Mesothelial cell of epicardium (in vitro differentiated cells): ENCODE data around the gene ADGRL2. TPM values are rescaled to one million over a fixed set of nuclear protein-coding genes. Genes with fewer than 3 reads are reported as not detected.

Experiments used
- DNase-seq, 2 experiments: peaks; one replicate each; pipeline ENCODE4 v3.0.0; 2021; ENCODE audit warnings: low spot score in 2 of 2; ENCODE audit not compliant: unreplicated experiment in 2 of 2
- H3K27ac Mint-ChIP-seq: 2 replicates; pipeline ENCODE4 v1.8.0; 2021; ENCODE audit warnings: mixed read lengths
- H3K27me3 Mint-ChIP-seq: 2 replicates; pipeline ENCODE4 v1.8.0; 2021; ENCODE audit warnings: low read depth, mixed read lengths
- H3K36me3 Mint-ChIP-seq: 2 replicates; pipeline ENCODE4 v1.8.0; 2021; ENCODE audit warnings: mixed read lengths
- H3K4me1 Mint-ChIP-seq: 2 replicates; pipeline ENCODE4 v1.8.0; 2021; ENCODE audit warnings: mixed read lengths
- H3K4me3 Mint-ChIP-seq: 2 replicates; pipeline ENCODE4 v1.8.0; 2021; ENCODE audit warnings: mild to moderate bottlenecking, moderate library complexity, mixed read lengths
- H3K9me3 Mint-ChIP-seq: 2 replicates; pipeline ENCODE4 v1.8.0; 2021; ENCODE audit warnings: mixed read lengths
- CTCF ChIP-seq: fragments of 200-600 bp; sonication (generic); IDR thresholded peaks from one replicate; pipeline ENCODE4 v1.5.0; 2021; ENCODE audit warnings: antibody characterized with exemption; ENCODE audit not compliant: unreplicated experiment
- total RNA-seq: library from RNA; stranded (reverse); gene quantifications from 3 replicates; pipeline ENCODE4 v1.2.1, GENCODE V29; 2021

ADGRL2 gene
- total RNA-seq, 1 donor from 2014 or later: 83.4 TPM

DNA sequence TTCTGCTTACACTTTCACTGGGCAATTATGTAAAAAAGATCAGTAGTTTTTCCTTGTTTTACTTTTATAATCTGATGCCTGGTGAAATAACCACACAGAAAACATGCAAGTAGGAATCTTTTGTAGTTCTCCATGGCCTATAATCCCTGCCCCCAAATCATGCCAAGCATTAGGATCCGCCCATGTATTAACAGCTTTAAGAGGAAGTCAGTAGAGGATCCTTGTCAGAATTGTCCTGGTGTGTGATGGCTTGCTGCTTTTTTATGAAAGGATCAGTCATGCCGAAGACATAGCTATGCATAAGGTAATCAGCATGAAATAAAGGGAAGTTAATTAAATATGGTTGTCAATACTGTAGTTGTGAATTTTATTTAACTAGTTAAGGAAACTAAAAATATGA, 20.0 kb downstream of the ADGRL2 start:
- peaks cover 10% of the 10 kb centered on the region for H3K4me1 Mint-ChIP-seq
- no peak for TF ChIP-seq CTCF
- H3K27ac Mint-ChIP-seq: no peak overlapping the region
- H3K27me3 Mint-ChIP-seq: no peaks in the 10 kb centered on the region
- no peak overlapping the region for H3K4me3 Mint-ChIP-seq
- no peak for DNase-seq
- no peaks in the 10 kb centered on the region for H3K36me3 Mint-ChIP-seq
- H3K9me3 Mint-ChIP-seq: no peaks in the 10 kb centered on the region

- Mint-ChIP-seq H3K27me3 (no peaks in the 10 kb centered on the region), H3K9me3 (no peaks in the 10 kb centered on the region), H3K4me1 (peaks cover 13% of the 10 kb centered on the region), H3K27ac (no peak overlapping the region), H3K4me3 (no peak overlapping the region), H3K36me3 (no peaks in the 10 kb centered on the region)
- no peak for DNase-seq
- TF ChIP-seq CTCF: no peak
These were observed 22.3 kb downstream of the ADGRL2 start for GRCh38 chr1:81823082-81823481.

DNA sequence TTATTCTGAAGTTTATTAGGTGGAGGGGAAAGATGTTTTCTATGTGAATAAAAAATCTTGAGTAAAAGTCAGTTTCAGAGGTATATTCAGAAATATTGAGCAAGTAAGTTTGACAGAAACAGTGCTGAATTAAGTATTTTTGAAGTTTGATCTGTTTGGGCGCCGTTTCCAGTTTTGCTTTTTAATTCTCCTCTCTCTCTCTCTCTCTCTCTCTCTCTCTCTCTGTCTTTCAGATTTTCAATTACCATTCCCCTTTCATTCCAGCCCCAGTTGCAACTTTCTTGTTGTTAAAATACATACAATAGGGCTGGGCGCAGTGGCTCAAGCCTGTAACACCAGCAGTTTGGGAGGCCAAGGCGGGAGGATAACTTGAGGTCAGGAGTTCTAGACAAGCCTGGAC, 24.0 kb downstream of the ADGRL2 start:
- H3K36me3 Mint-ChIP-seq: no peaks in the 10 kb centered on the region
- no peak overlapping the region for H3K4me3 Mint-ChIP-seq
- H3K27ac Mint-ChIP-seq: no peak overlapping the region
- H3K9me3 Mint-ChIP-seq: no peaks in the 10 kb centered on the region
- peaks cover 8% of the 10 kb centered on the region for H3K4me1 Mint-ChIP-seq
- TF ChIP-seq CTCF: no peak
- no peaks in the 10 kb centered on the region for H3K27me3 Mint-ChIP-seq
- no peak for DNase-seq

DNA sequence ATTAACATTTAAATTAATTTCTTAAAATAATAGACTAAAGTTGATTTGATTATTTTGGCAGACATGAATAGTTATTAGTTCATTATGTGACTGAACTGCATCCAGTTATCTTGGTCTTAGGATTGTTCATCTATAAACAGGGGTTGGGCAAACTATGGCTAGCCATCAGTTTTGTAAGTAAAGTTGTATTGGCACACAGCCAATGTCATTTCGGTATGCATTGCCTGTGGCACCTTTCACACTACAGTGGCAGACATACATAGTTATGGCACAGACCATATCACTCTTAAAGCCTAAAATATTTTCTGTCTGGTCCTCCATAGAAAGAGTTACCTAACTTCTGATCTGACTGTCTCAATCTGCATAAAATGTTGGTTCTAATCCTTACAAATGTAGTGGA, 27.2 kb downstream of the ADGRL2 start:
- no peak overlapping the region for H3K27ac Mint-ChIP-seq
- no peaks in the 10 kb centered on the region for H3K27me3 Mint-ChIP-seq
- TF ChIP-seq CTCF: no peak

GRCh38 chr1:81832573-81832972, 31.8 kb downstream of the ADGRL2 start:
- no peak for DNase-seq
- Mint-ChIP-seq H3K4me1 (peaks cover 45% of the 10 kb centered on the region), H3K27me3 (no peaks in the 10 kb centered on the region), H3K36me3 (no peaks in the 10 kb centered on the region), H3K4me3 (no peak overlapping the region), H3K9me3 (no peaks in the 10 kb centered on the region), H3K27ac (peak overlapping the region; percentile 34)
- no peak for TF ChIP-seq CTCF

More for the DNA sequence above, 27.2 kb downstream of the ADGRL2 start:
- Mint-ChIP-seq H3K4me1 (peaks cover 11% of the 10 kb centered on the region), H3K4me3 (no peak overlapping the region), H3K9me3 (no peaks in the 10 kb centered on the region), H3K36me3 (no peaks in the 10 kb centered on the region)
- no peak for DNase-seq

GRCh38 chr1:81833722-81834121, 33.0 kb downstream of the ADGRL2 start:
- H3K4me3 Mint-ChIP-seq: no peak overlapping the region
- H3K9me3 Mint-ChIP-seq: no peaks in the 10 kb centered on the region
- H3K27ac Mint-ChIP-seq: peak overlapping the region; percentile 29
- H3K36me3 Mint-ChIP-seq: peaks cover 1% of the 10 kb centered on the region
- no peaks in the 10 kb centered on the region for H3K27me3 Mint-ChIP-seq
- no peak for TF ChIP-seq CTCF
- peaks cover 42% of the 10 kb centered on the region for H3K4me1 Mint-ChIP-seq
- DNase-seq: no peak
